ENCODE results near the gene MICALL2.

Gene MICALL2

GRCh38 chr7:1455241-1455939 lies 3.9 kb downstream of the MICALL2 start:
- DNase-seq (ENCODE audit: insufficient read length, low spot score) = no peak
- TF ChIP-seq CTCF (IDR thresholded peaks at IDR 0.05; ENCODE audit: insufficient read depth, missing control alignments) = no peak
- no peak for FAIRE-seq

GRCh38 chr7:1454542-1454941 lies 4.7 kb downstream of the MICALL2 start:
- DNase-seq (ENCODE audit: insufficient read length, low spot score) = no peak
- no peak for FAIRE-seq
- no peak for TF ChIP-seq CTCF (IDR thresholded peaks at IDR 0.05; ENCODE audit: insufficient read depth, missing control alignments)

GRCh38 chr7:1452205-1452604 lies 7.1 kb downstream of the MICALL2 start:
- FAIRE-seq (no peak), DNase-seq (ENCODE audit: insufficient read length, low spot score) (no peak)
- no peak for TF ChIP-seq CTCF (IDR thresholded peaks at IDR 0.05; ENCODE audit: insufficient read depth, missing control alignments)

GRCh38 chr7:1450987-1451386 lies 8.3 kb downstream of the MICALL2 start:
- no peak for TF ChIP-seq CTCF (IDR thresholded peaks at IDR 0.05; ENCODE audit: insufficient read depth, missing control alignments)
- no peak for FAIRE-seq
- no peak for DNase-seq (ENCODE audit: insufficient read length, low spot score)

GRCh38 chr7:1450431-1450830 lies 8.8 kb downstream of the MICALL2 start:
- TF ChIP-seq CTCF (IDR thresholded peaks at IDR 0.05; ENCODE audit: insufficient read depth, missing control alignments) = no peak
- FAIRE-seq = no peak
- DNase-seq (ENCODE audit: insufficient read length, low spot score) = no peak

GRCh38 chr7:1449951-1450350 lies 9.3 kb downstream of the MICALL2 start:
- no peak for TF ChIP-seq CTCF (IDR thresholded peaks at IDR 0.05; ENCODE audit: insufficient read depth, missing control alignments)
- DNase-seq (ENCODE audit: insufficient read length, low spot score) (no peak), FAIRE-seq (no peak)

GRCh38 chr7:1449501-1449900 lies 9.8 kb downstream of the MICALL2 start:
- DNase-seq (ENCODE audit: insufficient read length, low spot score) (no peak), FAIRE-seq (no peak)
- TF ChIP-seq CTCF (IDR thresholded peaks at IDR 0.05; ENCODE audit: insufficient read depth, missing control alignments) = no peak

Measured in D721Med (cell line).